22Rv1 (cell line): Measurements from ENCODE around the gene ATP1B3.

Source experiments
- CTCF ChIP-seq: fragments of 450-650 bp; IDR thresholded peaks from 2 replicates; pipeline ENCODE4 v1.5.1; 2017; ENCODE audit warnings: mild to moderate bottlenecking
- ZFX ChIP-seq: fragments of 450-650 bp; IDR thresholded peaks from 2 replicates; pipeline ENCODE4 v1.6.1; 2017; ENCODE audit warnings: antibody characterized with exemption, borderline replicate concordance

DNA sequence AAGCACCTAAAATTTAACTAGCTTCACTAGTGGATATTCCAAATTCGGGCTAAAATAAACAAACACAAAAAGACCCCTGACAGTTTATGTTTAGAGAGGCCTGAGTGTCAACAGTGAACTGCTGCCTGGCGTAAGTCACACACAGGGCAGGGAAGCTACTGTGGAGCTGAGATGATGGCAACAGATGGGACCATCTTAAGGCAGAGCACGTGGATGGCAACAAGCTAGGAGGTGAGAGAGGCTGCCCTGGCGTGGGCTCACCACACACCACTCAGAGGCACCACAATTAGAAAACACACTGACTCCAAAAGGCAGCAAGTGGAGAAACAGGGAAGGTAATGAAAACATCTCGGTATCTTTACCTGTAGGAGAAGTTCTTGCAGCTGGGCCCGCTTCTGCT lies 93.3 kb downstream of the ATP1B3 start:
- no peak for TF ChIP-seq CTCF
- TF ChIP-seq ZFX, result no peak
